ENCODE results near the gene CAPN12.
A peak's percentile ranks its signal among the peaks of the same experiment; 100 is the strongest.

The CAPN12 gene

DNA sequence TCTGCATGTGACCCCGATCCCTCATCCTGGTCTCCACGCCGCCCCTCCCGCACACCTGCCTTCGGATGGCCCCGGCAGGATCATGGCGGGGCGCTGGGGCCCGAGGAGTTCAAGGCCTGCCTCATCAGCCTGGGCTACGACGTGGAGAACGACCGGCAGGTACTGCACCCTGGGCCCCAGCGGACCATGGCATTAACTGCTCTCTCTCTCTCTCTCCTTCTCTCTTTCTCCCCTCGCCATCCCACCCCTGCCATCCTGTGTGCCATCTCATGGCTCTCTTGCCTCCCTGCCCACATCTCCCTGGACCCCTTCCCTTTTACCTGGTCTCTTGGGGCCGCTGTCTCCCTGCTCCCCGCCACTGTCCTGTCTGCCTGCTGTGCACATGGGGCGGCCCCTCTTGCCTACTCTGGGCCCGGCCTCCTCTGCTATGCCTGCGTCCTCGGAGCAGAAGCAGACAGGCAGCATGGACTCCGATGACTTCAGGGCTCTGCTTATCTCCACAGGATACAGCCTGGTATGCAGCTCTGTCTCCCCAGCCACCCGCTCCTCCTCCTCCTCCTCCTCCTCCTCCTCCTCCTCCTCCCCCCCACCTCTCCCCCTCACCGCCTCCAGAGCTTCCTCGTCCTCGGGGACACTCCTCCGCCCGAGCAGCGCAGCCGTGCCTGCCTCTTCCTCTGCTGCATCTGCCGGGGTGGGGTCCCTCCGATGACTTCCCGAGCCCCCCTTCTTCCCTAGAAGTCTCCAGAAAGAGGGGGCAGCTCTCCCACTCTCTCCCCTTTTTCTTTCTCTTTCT, 16.2 kb downstream of the CAPN12 start:
- no peak for TF ChIP-seq POLR2A (IDR thresholded peaks at IDR 0.05; ENCODE audit: low read length)
- TF ChIP-seq GATA1 (IDR thresholded peaks at IDR 0.05; ENCODE audit: low read depth, low read length) = no peak

GRCh38 chr19:38727306-38727867, 16.9 kb downstream of the CAPN12 start:
- no peak for DNase-seq
- TF ChIP-seq GATA1 (IDR thresholded peaks at IDR 0.05; ENCODE audit: low read depth, low read length) = no peak
- TF ChIP-seq POLR2A (IDR thresholded peaks at IDR 0.05; ENCODE audit: low read length) = no peak

More for the DNA sequence above, 16.2 kb downstream of the CAPN12 start:
- DNase-seq = peak in 1 of 2 experiments; percentile 35

GRCh38 chr19:38726761-38727301, 17.4 kb downstream of the CAPN12 start:
- no peak for TF ChIP-seq GATA1 (IDR thresholded peaks at IDR 0.05; ENCODE audit: low read depth, low read length)
- no peak for TF ChIP-seq POLR2A (IDR thresholded peaks at IDR 0.05; ENCODE audit: low read length)
- no peak for DNase-seq

- DNase-seq = no peak
- TF ChIP-seq GATA1 (IDR thresholded peaks at IDR 0.05; ENCODE audit: low read depth, low read length) (no peak), POLR2A (IDR thresholded peaks at IDR 0.05; ENCODE audit: low read length) (no peak)
Observed at GRCh38 chr19:38726284-38726673, 18.0 kb downstream of the CAPN12 start.

GRCh38 chr19:38725469-38726283, 18.6 kb downstream of the CAPN12 start:
- TF ChIP-seq GATA1 (IDR thresholded peaks at IDR 0.05; ENCODE audit: low read depth, low read length) = no peak
- TF ChIP-seq POLR2A (IDR thresholded peaks at IDR 0.05; ENCODE audit: low read length) = no peak

GRCh38 chr19:38723990-38724854, 20.1 kb downstream of the CAPN12 start:
- TF ChIP-seq GATA1 (IDR thresholded peaks at IDR 0.05; ENCODE audit: low read depth, low read length) (no peak), POLR2A (IDR thresholded peaks at IDR 0.05; ENCODE audit: low read length) (no peak)
- no peak for DNase-seq

More at GRCh38 chr19:38725469-38726283, 18.6 kb downstream of the CAPN12 start:
- no peak for DNase-seq

GRCh38 chr19:38723606-38723965, 20.7 kb downstream of the CAPN12 start:
- DNase-seq = no peak
- TF ChIP-seq POLR2A (IDR thresholded peaks at IDR 0.05; ENCODE audit: low read length) (no peak), GATA1 (IDR thresholded peaks at IDR 0.05; ENCODE audit: low read depth, low read length) (no peak)

- no peak for DNase-seq
- TF ChIP-seq POLR2A (IDR thresholded peaks at IDR 0.05; ENCODE audit: low read length) = no peak
- TF ChIP-seq GATA1 (IDR thresholded peaks at IDR 0.05; ENCODE audit: low read depth, low read length) = no peak
Observed at GRCh38 chr19:38722947-38723605, 21.2 kb downstream of the CAPN12 start.

DNA sequence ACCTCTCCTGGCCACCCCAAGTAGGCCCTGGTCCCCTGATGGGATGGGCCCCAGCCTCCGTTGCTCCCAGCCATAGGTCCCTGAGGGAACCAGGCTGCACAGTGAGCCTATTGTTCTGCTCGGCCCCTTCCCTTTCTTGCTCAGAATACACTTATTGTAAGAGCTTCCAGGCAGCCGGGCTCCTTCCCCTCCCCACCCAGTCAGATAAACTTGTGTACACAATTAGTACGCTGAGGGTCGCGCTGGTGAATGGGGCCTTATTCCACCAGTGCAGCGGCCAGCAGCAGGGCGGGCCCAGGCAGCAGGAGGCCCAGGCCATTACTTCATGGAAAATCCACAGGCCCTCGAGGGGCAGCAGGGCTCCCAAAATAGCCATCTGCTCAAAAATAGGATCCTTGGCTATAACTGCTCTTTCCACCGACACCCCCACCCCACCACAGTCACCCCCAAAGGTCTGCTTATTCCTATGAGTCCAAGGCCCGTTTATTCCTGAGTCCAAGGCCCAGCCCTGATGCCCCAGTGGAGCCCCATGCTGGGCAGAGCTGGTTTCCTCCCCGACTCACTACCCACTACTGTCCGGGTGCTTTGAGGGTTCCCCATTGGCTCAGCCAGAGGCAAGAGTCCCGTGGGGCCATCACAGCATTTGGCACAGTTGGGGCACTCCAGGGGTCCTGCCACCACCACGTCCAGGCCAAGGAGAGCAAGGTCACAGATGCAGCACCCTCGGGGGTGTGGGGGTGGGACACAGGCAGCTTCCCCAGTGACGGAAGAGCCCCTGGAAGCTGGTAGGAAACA, 22.1 kb downstream of the CAPN12 start:
- DNase-seq = no peak
- TF ChIP-seq GATA1 (IDR thresholded peaks at IDR 0.05; ENCODE audit: low read depth, low read length) = no peak
- no peak for TF ChIP-seq POLR2A (IDR thresholded peaks at IDR 0.05; ENCODE audit: low read length)

GRCh38 chr19:38721496-38721895, 22.8 kb downstream of the CAPN12 start:
- TF ChIP-seq GATA1 (IDR thresholded peaks at IDR 0.05; ENCODE audit: low read depth, low read length) = no peak
- TF ChIP-seq POLR2A (IDR thresholded peaks at IDR 0.05; ENCODE audit: low read length) = no peak
- DNase-seq = no peak

DNA sequence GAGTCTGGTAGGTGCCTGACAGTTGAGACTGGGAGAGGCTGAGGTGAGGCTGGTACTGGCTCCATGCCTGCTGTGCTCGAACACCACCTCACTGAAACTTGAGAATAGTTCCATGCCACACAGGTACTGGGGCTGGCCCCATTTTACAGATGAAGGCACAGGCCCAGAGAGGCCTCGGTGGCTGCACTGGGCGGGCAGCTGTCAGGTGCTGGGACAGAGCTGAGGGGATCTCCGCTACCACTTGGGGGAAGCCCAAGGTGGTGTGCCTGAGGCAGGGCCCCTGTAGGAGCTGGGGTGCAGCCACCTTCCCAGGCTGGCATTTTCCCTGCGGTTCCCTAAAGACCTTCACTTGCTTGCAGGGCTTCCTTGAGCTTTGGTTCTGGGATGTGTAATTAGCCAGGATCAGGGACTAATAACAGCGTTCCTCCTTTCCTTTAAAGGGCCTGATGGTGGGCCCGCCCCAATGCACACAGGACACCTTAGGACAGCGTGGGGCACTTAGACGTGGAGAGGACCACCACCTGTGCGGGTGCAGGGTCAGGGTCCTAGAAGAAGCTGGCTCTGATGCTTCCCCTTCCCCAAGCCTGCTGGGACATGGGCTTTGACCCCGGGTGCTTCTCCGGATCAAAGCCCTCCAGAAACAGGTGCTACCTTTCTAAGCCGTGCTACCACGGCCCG, 23.6 kb downstream of the CAPN12 start:
- TF ChIP-seq POLR2A (IDR thresholded peaks at IDR 0.05; ENCODE audit: low read length) = no peak
- DNase-seq = no peak
